Measurements from ENCODE around the gene ITSN1. TPM values are rescaled to one million over a fixed set of nuclear protein-coding genes. Genes with fewer than 3 reads are reported as not detected.

ITSN1 gene
- total RNA-seq, 2 experiments from 2014 or later, result 5.7 to 7.3 TPM

DNA sequence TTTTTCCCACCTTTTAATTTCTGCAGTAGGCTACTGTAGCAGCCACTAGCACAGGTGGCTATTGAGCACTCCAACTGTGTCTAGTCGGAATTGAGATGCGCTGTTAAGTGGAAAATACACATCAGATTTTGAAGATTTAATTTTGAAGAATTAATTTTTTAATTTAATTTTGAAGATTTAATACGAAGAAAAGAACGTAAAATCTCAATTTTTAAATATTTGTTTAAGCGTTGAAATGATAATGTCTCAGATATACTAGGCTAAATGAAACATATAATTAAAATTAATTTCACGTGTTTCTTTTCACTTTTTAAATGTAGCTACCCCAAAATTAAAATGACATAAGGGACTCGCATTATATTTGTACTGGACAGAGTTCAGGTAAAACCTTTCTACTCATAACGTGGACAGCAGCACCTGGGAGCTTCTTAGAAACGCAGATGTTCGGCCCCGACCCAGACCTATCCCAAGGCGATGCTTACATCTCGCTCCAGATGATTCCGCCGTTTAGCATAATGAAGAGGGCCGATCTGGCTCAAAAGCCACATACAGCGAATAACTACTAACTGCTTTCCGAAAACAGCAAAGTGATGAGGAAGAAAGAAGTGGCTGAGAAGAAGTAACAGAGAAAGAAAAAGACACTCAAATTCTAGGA is 1.5 kb upstream of the ITSN1 start:
- DNase-seq (peak; percentile 30), ATAC-seq (no peak)
- Mint-ChIP-seq H3K27ac (peak overlapping the region; percentile 96), H3K27me3 (peaks cover 10% of the 10 kb centered on the region), H3K4me1 (peaks cover 33% of the 10 kb centered on the region), H3K4me3 (peak overlapping the region; percentile 82), H3K36me3 (ENCODE audit: low read depth) (peaks cover 4% of the 10 kb centered on the region), H3K9me3 (ENCODE audit: low read depth) (no peaks in the 10 kb centered on the region)
- ChIA-PET POLR2A (interaction anchor here (0.6 kb wide), 1 partner anchor 34 kb away, joined by 3 read pairs; no protein-coding TSS in a partner anchor), CTCF (interaction anchor here (0.6 to 1.5 kb wide), 3 partner anchors 35 to 1293 kb away, joined by 3 to 4 read pairs (median 3); no protein-coding TSS in a partner anchor)
- intact Hi-C loops (cut with DNase I, micrococcal nuclease), result loop anchor here (1.0 to 10.0 kb wide), 11 partner anchors 53 to 1909 kb away; partner anchors contain the start of genes DNAJC28 (in 2 of the 2), DONSON (in 2 of the 2), CFAP298 (in 1 of the 2) and GART (in 1 of the 2)

DNA sequence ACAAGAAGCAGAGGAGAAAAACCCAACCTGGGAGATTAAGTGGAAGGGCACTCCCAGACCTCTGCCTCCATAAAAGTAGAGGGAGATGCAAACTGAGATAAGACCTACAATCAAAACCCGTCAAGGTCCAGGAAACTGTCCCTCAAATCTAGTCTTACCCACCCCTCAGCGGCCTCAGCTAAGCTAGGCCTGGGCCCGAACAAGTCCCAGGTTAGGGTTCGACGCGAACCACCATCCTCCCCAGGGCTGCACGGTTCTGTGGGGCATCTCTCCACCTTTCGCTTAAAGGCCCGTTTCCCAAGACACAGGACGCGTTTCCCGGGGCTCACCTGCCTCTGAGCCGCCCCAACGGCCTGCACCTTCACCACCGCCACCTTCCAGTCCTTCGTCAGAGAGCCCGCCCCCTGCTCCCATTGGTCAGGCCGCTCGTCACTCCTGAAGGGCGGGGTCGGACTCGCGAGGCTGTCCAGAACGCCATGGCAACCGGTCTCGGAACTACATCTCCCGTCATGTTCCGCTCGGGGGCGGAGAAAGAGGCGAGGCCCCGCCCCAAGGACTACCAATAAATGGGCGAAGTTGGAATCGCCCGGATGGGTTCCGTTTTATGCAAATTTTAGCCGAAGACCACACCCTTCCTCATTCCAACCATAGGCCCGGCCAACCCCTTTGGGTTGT is 812 bp upstream of the ITSN1 start, which contains the start of gene CRYZL1:
CRYZL1 (minus strand) TSS at position 390 of the 675 bp plus-strand sequence. CDS start 10,190 bp downstream, outside the sequence.
- intact Hi-C loops (cut with DNase I, micrococcal nuclease), result loop anchor here (1.0 to 10.0 kb wide), 18 partner anchors 53 to 1909 kb away; partner anchors contain the start of genes ATP5PO (in 2 of the 2), DNAJC28 (in 2 of the 2), DONSON (in 2 of the 2) and GART (in 2 of the 2)
- Mint-ChIP-seq H3K4me3 (peak within 1 kb of the TSS; percentile 82), H3K36me3 (ENCODE audit: low read depth) (peaks cover 4% of the 10 kb centered on the region), H3K4me1 (peaks cover 33% of the 10 kb centered on the region), H3K27me3 (peaks cover 10% of the 10 kb centered on the region), H3K9me3 (ENCODE audit: low read depth) (no peaks in the 10 kb centered on the region), H3K27ac (peak within 1 kb of the TSS; percentile 96)
- CTCF ChIA-PET, result interaction anchor here (0.8 to 1.5 kb wide), 2 partner anchors 36 to 197 kb away, joined by 3 to 4 read pairs; no protein-coding TSS in a partner anchor
- peak; percentile 100 for DNase-seq
- POLR2A ChIA-PET, result interaction anchor here (0.6 kb wide), 1 partner anchor 34 kb away, joined by 3 read pairs; no protein-coding TSS in a partner anchor
- peak; percentile 83 for ATAC-seq

- ATAC-seq (no peak), DNase-seq (peak; percentile 37)
- ChIA-PET POLR2A (no interaction called here), CTCF (no interaction called here)
- H3K27ac Mint-ChIP-seq, result no peak overlapping the region
- H3K36me3 Mint-ChIP-seq (ENCODE audit: low read depth), result no peaks in the 10 kb centered on the region
- peaks cover 24% of the 10 kb centered on the region for H3K4me1 Mint-ChIP-seq
- peak overlapping the region; percentile 79 for H3K4me3 Mint-ChIP-seq
- intact Hi-C loops (cut with DNase I, micrococcal nuclease), result loop anchor here (1.0 to 10.0 kb wide), 13 partner anchors 101 to 1911 kb away; partner anchors contain the start of genes ATP5PO (in 2 of the 2), RCAN1 (in 2 of the 2), GART (in 1 of the 2) and MRPS6 (in 1 of the 2)
- H3K9me3 Mint-ChIP-seq (ENCODE audit: low read depth), result no peaks in the 10 kb centered on the region
- peaks cover 10% of the 10 kb centered on the region for H3K27me3 Mint-ChIP-seq
Observed at GRCh38 chr21:33642896-33643657, 776 bp downstream of the ITSN1 start.

- peaks cover 10% of the 10 kb centered on the region for H3K27me3 Mint-ChIP-seq
- peaks cover 21% of the 10 kb centered on the region for H3K4me1 Mint-ChIP-seq
- peak; percentile 7 for DNase-seq
- no peaks in the 10 kb centered on the region for H3K36me3 Mint-ChIP-seq (ENCODE audit: low read depth)
- no peaks in the 10 kb centered on the region for H3K9me3 Mint-ChIP-seq (ENCODE audit: low read depth)
- ATAC-seq, result no peak
- intact Hi-C loops (cut with DNase I, micrococcal nuclease), result loop anchor here (2.0 to 10.0 kb wide), 7 partner anchors 251 to 1911 kb away; partner anchors contain the start of genes MRPS6 (in 1 of the 2), RCAN1 (in 1 of the 2), SCAF4 (in 1 of the 2) and SLC5A3 (in 1 of the 2)
- peak overlapping the region; percentile 79 for H3K4me3 Mint-ChIP-seq
- H3K27ac Mint-ChIP-seq, result no peak overlapping the region
- CTCF ChIA-PET, result interaction anchor here (1.0 kb wide), 1 partner anchor 449 kb away, joined by 3 read pairs; no protein-coding TSS in a partner anchor
- POLR2A ChIA-PET, result no interaction called here
Observed at GRCh38 chr21:33643658-33644311, 1.5 kb downstream of the ITSN1 start.

GRCh38 chr21:33644383-33645074 is 2.2 kb downstream of the ITSN1 start:
- ChIA-PET POLR2A (no interaction called here), CTCF (interaction anchor here (0.6 to 1.2 kb wide), 6 partner anchors 21 to 448 kb away, joined by 3 read pairs; partner anchors contain the start of gene DONSON)
- H3K27me3 Mint-ChIP-seq, result peaks cover 10% of the 10 kb centered on the region
- intact Hi-C loops (cut with DNase I, micrococcal nuclease), result loop anchor here (5.0 to 10.0 kb wide), 5 partner anchors 250 to 1912 kb away; partner anchors contain the start of genes SCAF4 (in 1 of the 2) and SYNJ1 (in 1 of the 2)
- ATAC-seq (no peak), DNase-seq (no peak)
- H3K9me3 Mint-ChIP-seq (ENCODE audit: low read depth), result no peaks in the 10 kb centered on the region
- H3K27ac Mint-ChIP-seq, result no peak overlapping the region
- H3K4me1 Mint-ChIP-seq, result peaks cover 17% of the 10 kb centered on the region
- H3K4me3 Mint-ChIP-seq, result no peak overlapping the region
- H3K36me3 Mint-ChIP-seq (ENCODE audit: low read depth), result no peaks in the 10 kb centered on the region

GRCh38 chr21:33645730-33646129 is 3.4 kb downstream of the ITSN1 start:
- H3K27me3 Mint-ChIP-seq, result peaks cover 10% of the 10 kb centered on the region
- no peak overlapping the region for H3K27ac Mint-ChIP-seq
- H3K36me3 Mint-ChIP-seq (ENCODE audit: low read depth), result no peaks in the 10 kb centered on the region
- ChIA-PET CTCF (interaction anchor here (1.2 kb wide), 2 partner anchors 20 to 57 kb away, joined by 3 read pairs; partner anchors contain the start of gene DONSON), POLR2A (no interaction called here)
- no peak for ATAC-seq
- no peaks in the 10 kb centered on the region for H3K9me3 Mint-ChIP-seq (ENCODE audit: low read depth)
- H3K4me3 Mint-ChIP-seq, result no peak overlapping the region
- intact Hi-C loops (cut with DNase I, micrococcal nuclease), result loop anchor here in 1 of 2 experiments (10.0 kb wide), 1 partner anchor 249 kb away; no protein-coding TSS in a partner anchor
- no peak for DNase-seq
- peaks cover 9% of the 10 kb centered on the region for H3K4me1 Mint-ChIP-seq

DNA sequence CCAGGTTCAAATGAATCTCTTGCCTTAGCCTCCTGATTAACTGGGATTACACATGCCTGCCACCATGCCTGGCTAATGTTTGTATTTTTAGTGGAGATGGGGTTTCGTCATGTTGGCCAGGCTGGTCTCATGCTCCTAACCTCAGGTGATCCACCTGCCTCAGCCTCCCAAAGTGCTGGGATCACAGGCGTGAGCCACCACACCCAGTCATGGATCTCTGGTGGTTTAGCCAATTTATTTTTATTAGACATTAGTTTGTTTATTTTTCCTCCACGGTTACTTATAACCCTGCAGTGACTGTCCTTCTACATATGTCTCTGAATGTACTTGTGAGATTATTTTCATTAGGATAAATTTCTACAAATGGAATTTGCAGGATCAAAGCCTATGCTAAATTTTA is 5.3 kb downstream of the ITSN1 start:
- Mint-ChIP-seq H3K4me1 (peaks cover 8% of the 10 kb centered on the region), H3K4me3 (no peak overlapping the region), H3K27me3 (peaks cover 10% of the 10 kb centered on the region), H3K36me3 (ENCODE audit: low read depth) (no peaks in the 10 kb centered on the region), H3K27ac (no peak overlapping the region), H3K9me3 (ENCODE audit: low read depth) (no peaks in the 10 kb centered on the region)
- CTCF ChIA-PET, result no interaction called here
- intact Hi-C loops (cut with DNase I, micrococcal nuclease), result loop anchor here in 1 of 2 experiments (10.0 kb wide), 1 partner anchor 247 kb away; no protein-coding TSS in a partner anchor
- DNase-seq, result no peak
- POLR2A ChIA-PET, result no interaction called here
- no peak for ATAC-seq

- intact Hi-C loops (cut with DNase I, micrococcal nuclease), result loop anchor here in 1 of 2 experiments (10.0 kb wide), 1 partner anchor 246 kb away; no protein-coding TSS in a partner anchor
- POLR2A ChIA-PET, result no interaction called here
- Mint-ChIP-seq H3K4me3 (no peak overlapping the region), H3K4me1 (peaks cover 3% of the 10 kb centered on the region), H3K9me3 (ENCODE audit: low read depth) (no peaks in the 10 kb centered on the region), H3K27ac (no peak overlapping the region), H3K27me3 (peaks cover 7% of the 10 kb centered on the region), H3K36me3 (ENCODE audit: low read depth) (no peaks in the 10 kb centered on the region)
- ATAC-seq, result no peak
- no peak for DNase-seq
- CTCF ChIA-PET, result no interaction called here
Observed at GRCh38 chr21:33648555-33648954, 6.3 kb downstream of the ITSN1 start.

DNA sequence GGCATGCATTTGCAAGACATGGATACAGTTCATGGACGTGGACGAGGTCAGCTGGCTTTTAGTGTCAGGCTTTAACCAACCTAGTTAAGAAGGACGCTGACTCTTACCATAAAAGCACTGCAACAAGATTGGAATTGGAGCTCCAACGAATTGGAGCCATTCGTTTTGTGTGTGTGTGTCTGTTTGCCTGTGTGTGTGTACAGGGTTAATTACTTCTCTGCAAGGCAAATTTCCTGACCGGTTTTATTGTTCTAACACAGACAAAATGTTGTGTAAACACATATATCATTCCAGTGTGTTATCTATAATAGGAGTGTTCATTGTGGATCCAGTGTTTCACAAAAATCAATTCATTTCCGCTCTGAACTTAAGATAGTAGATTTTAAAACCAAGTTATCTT is 7.9 kb downstream of the ITSN1 start:
- H3K27me3 Mint-ChIP-seq, result no peaks in the 10 kb centered on the region
- no peaks in the 10 kb centered on the region for H3K4me1 Mint-ChIP-seq
- H3K9me3 Mint-ChIP-seq (ENCODE audit: low read depth), result no peaks in the 10 kb centered on the region
- DNase-seq (no peak), ATAC-seq (no peak)
- H3K27ac Mint-ChIP-seq, result no peak overlapping the region
- intact Hi-C loops (cut with DNase I, micrococcal nuclease), result no loop called here
- H3K36me3 Mint-ChIP-seq (ENCODE audit: low read depth), result no peaks in the 10 kb centered on the region
- CTCF ChIA-PET, result interaction anchor here (1.2 kb wide), 1 partner anchor 17 kb away, joined by 3 read pairs; no protein-coding TSS in a partner anchor
- POLR2A ChIA-PET, result no interaction called here
- H3K4me3 Mint-ChIP-seq, result no peak overlapping the region
